Psoas muscle (tissue), 8 donors: Measurements from ENCODE around the gene C19orf44. TPM values are rescaled to one million over a fixed set of nuclear protein-coding genes. Genes with fewer than 3 reads are reported as not detected.
A peak's percentile ranks its signal among the peaks of the same experiment; 100 is the strongest.
"Not testable (repeated sequence)": the region's sequence is repeated elsewhere in the genome, so short reads cannot be mapped to it uniquely, and the experiment has no call there.

Experiments used
- ATAC-seq, 4 donors: fragments of 200-7000 bp; cut with Tn5 transposase; one replicate each; pipeline ENCODE4 v1.9.1; 2020; ENCODE audit warnings: moderate library complexity in 3 of 4, mild to moderate bottlenecking in 2 of 4
- DNase-seq, 2 donors: peaks; one replicate each; pipeline ENCODE4 v3.0.0-alpha.2; 2020
- H3K27ac ChIP-seq: fragments of 200-600 bp; one replicate; pipeline ENCODE4 v1.8.0; 2022
- H3K27me3 ChIP-seq, 3 donors: fragments of 200-600 bp in 1 of 3; one replicate each; pipeline versions ENCODE4 v1.6.1 to v1.8.0; 2013 to 2022; ENCODE audit warnings: low read length in 2 of 3, mild to moderate bottlenecking in 2 of 3, moderate library complexity in 1 of 3; ENCODE audit not compliant: insufficient read depth in 3 of 3
- H3K36me3 ChIP-seq, 2 donors: fragments of 200-600 bp in 1 of 2; one replicate each; pipeline versions ENCODE4 v1.6.1 to v1.8.0; 2013 to 2022; ENCODE audit warnings: low read depth in 1 of 2, mild to moderate bottlenecking in 1 of 2, moderate library complexity in 1 of 2; ENCODE audit not compliant: insufficient read depth in 1 of 2
- H3K4me1 ChIP-seq: fragments of 200-600 bp; one replicate; pipeline ENCODE4 v1.8.0; 2022
- H3K4me3 ChIP-seq: fragments of 200-600 bp; one replicate; pipeline ENCODE4 v1.8.0; 2022; ENCODE audit warnings: mild to moderate bottlenecking
- H3K9me3 ChIP-seq: fragments of 200-600 bp; one replicate; pipeline ENCODE4 v1.8.0; 2022
- WGBS, 3 donors: extraction: QIAGEN DNeasy Blood & Tissue Kit; methylation state at CpG; one replicate each; pipeline versions ENCODE4 v1.1.6 to v1.1.7; 2013; 5-methylcytosine and 5-hydroxymethylcytosine counted together
- intact Hi-C, 2 donors: fragments of 100-400 bp; cut with DNase I; formaldehyde crosslinking; loops; one replicate each; pipeline versions ENCODE4 v1.11.0 to v1.14.2; 2022
- polyA plus RNA-seq, 3 donors: library from polyadenylated mRNA; stranded (reverse); fragments of 200-250 nt; gene quantifications; one replicate each; pipeline ENCODE4 v1.2.3, GENCODE V29; 2013
- total RNA-seq, 4 donors: library from RNA; stranded (reverse); fragmentation: NEBNext Ultra II Directional in 2 of 4; extraction: Animal tissue kit (Norgen Biotek cat#: 25700) in 2 of 4; gene quantifications; one replicate each; pipeline versions ENCODE4 v1.2.1 to v1.2.4, GENCODE V29; 2021 to 2023
- TF ChIP-seq, protein P1 (sequence below): fragments of 200-600 bp; IDR thresholded peaks from one replicate; pipeline ENCODE4 v1.8.0; 2022; ENCODE audit warnings: antibody characterized with exemption
- donor health status: healthy with polysubstance abuse.
- donor health status: DM: no; HTN: no; CAD: no; lungs with moderate emphysema.
- donor health status: Bipolar disorder and iron deficiency.
- donor health status: healthy.
- donor health status: DM: yes; HTN: yes; CAD: no.
- donor health status: DM: no; HTN: no; CAD: no.
- donor health status: DM: no; HTN: no; CAD: no.
- donor health status: DM: yes; HTN: yes; CAD: no.

Gene C19orf44
- total and polyA plus RNA-seq, 7 donors: 3.8 to 7.4 (median 5.7) TPM

DNA sequence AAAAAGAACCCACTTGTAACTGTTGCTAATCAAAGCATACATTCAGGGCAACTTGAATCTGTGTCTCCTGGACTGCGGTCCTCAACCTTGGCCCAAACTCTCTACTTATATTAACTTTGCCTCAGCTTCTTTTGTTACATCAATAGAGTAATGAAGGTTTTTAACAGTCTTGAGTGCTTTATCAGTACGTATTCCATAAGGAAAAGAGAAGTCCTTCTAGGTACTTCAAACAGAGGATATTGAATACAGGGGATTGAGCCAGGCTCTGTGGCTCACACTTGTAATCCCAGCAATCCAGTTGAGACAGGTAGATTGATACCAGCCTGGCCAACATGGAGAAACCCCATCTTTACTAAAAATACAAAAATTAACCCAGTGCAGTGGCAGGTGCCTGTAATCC, 23.2 kb upstream of the C19orf44 start:
- intact Hi-C loops: no loop called here
- ATAC-seq: no peak

DNA sequence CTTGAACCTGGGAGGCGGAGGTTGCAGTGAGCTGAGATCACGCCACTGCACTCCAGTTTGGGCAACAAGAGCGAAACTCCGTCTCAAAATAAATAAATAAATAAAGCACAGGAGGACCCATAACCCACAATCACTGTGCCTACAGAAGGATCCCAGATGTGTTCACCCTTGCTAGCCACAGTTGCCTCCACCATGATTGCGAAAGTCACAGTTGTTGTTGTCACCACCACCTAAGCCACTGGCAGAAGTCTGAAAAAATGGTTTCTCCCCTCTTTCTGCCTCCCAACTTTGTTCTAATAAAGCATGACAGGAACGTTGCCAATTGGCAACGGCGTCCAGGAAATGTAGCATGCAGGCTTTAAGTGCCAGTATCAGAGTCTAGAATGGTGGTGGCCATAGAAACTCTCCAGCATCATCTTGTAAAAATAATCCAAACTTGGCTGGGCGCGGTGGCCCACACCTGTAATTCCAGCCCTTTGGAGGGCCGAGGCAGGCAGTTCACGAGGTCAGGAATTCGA, 22.3 kb upstream of the C19orf44 start:
- DNase-seq: no peak
- TF ChIP-seq, protein P1, sequence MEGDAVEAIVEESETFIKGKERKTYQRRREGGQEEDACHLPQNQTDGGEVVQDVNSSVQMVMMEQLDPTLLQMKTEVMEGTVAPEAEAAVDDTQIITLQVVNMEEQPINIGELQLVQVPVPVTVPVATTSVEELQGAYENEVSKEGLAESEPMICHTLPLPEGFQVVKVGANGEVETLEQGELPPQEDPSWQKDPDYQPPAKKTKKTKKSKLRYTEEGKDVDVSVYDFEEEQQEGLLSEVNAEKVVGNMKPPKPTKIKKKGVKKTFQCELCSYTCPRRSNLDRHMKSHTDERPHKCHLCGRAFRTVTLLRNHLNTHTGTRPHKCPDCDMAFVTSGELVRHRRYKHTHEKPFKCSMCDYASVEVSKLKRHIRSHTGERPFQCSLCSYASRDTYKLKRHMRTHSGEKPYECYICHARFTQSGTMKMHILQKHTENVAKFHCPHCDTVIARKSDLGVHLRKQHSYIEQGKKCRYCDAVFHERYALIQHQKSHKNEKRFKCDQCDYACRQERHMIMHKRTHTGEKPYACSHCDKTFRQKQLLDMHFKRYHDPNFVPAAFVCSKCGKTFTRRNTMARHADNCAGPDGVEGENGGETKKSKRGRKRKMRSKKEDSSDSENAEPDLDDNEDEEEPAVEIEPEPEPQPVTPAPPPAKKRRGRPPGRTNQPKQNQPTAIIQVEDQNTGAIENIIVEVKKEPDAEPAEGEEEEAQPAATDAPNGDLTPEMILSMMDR: no peak
- Histone ChIP-seq H3K27me3 (no peaks in the 10 kb centered on the region), H3K4me1 (peaks cover 24% of the 10 kb centered on the region), H3K27ac (no peak overlapping the region), H3K9me3 (no peaks in the 10 kb centered on the region), H3K4me3 (no peak overlapping the region), H3K36me3 (no peaks in the 10 kb centered on the region)
- no peak for ATAC-seq
- intact Hi-C loops: no loop called here
- WGBS, 3 donors: 47 to 55% (median 52%) methylated on average over 13 of the region's 13 CpGs

More for the DNA sequence above, 23.2 kb upstream of the C19orf44 start:
- peak overlapping the region; percentile 94 for H3K27ac ChIP-seq
- no peak overlapping the region for H3K4me3 ChIP-seq
- no peaks in the 10 kb centered on the region for H3K9me3 ChIP-seq
- TF ChIP-seq, protein P1: no peak
- DNase-seq: no peak
- H3K27me3 ChIP-seq: no peaks in the 10 kb centered on the region
- H3K4me1 ChIP-seq: peaks cover 31% of the 10 kb centered on the region
- H3K36me3 ChIP-seq: no peaks in the 10 kb centered on the region
- 70 to 99% (median 76%) methylated on average over 2 of the region's 2 CpGs for WGBS, 3 donors

DNA sequence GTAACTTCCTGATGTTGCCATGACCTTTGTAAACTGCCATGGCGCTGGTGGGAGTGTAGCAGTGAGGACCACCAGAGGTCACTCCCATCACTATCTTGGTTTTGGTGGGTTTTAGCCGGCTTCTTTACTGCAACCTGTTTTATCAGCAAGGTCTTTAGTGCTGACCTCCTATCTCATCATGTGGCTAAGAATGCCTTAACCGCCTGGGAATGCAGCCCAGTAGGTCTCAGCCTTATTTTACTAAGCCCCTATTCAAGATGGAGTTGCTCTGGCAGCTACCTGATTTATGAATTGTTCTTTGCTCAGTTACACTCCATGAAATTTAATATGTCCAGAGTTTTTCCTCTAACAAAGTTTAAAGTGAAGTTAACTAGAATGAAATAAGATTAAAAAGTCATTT, 19.8 kb upstream of the C19orf44 start:
- Histone ChIP-seq H3K4me3 (no peak overlapping the region), H3K27me3 (no peaks in the 10 kb centered on the region), H3K9me3 (no peaks in the 10 kb centered on the region), H3K27ac (no peak overlapping the region), H3K4me1 (no peaks in the 10 kb centered on the region), H3K36me3 (no peaks in the 10 kb centered on the region)
- 56 to 63% (median 63%) methylated on average over 3 of the region's 3 CpGs for WGBS, 3 donors
- DNase-seq (no peak), ATAC-seq (no peak)
- TF ChIP-seq, protein P1: no peak
- intact Hi-C loops: no loop called here

DNA sequence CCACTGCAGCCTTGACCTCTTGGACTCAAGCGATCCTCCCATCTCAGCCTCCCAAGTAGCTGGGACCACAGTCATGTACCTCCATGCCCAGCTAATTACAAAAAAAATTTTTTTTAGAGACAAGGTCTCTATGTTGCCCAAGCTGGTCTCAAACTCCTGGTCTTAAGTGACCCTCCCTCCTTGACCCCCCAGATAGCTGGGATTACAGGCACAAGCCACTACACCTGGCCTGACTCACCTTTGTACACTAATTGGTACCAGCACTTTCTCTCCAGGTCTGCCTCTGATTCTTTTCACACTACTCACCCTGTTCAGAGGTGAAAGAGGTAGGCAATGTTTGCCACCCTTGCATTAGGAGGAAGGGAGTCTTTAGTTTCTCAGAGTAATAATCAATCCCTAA, 18.9 kb upstream of the C19orf44 start:
- ATAC-seq (no peak), DNase-seq (no peak)
- H3K27me3 ChIP-seq: no peaks in the 10 kb centered on the region
- WGBS, 3 donors: 98 to 100% (median 100%) methylated on average over 1 of the region's 1 CpG
- TF ChIP-seq, protein P1: no peak
- no peak overlapping the region for H3K4me3 ChIP-seq
- intact Hi-C loops: no loop called here
- H3K9me3 ChIP-seq: no peaks in the 10 kb centered on the region
- H3K27ac ChIP-seq: no peak overlapping the region
- H3K36me3 ChIP-seq: no peaks in the 10 kb centered on the region
- no peaks in the 10 kb centered on the region for H3K4me1 ChIP-seq

DNA sequence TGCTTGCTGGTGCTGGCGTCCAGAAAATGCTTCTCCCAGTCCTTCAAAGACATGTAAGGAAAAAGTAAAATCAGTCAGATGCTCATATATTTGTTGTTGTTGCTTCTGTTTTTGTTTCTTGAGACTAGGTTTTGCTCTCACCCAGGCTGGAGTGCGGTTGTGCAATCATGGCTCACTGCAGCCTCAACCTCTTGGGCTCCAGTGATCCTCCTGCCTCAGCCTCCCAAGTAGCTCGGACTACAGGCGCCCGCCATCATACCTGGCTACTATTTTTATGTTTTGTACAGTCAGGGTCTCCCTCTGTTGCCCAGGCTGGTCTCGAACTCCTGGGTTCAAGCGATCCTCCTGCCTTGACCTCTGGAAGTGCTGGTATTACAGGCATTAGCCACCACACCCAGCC, 13.4 kb upstream of the C19orf44 start:
- Histone ChIP-seq H3K4me3 (no peak overlapping the region), H3K27ac (no peak overlapping the region), H3K4me1 (no peaks in the 10 kb centered on the region), H3K27me3 (no peaks in the 10 kb centered on the region), H3K9me3 (no peaks in the 10 kb centered on the region), H3K36me3 (no peaks in the 10 kb centered on the region)
- 78 to 91% (median 82%) methylated on average over 7 of the region's 7 CpGs for WGBS, 3 donors
- DNase-seq (no peak), ATAC-seq (no peak)
- intact Hi-C loops: no loop called here
- TF ChIP-seq, protein P1: no peak

DNA sequence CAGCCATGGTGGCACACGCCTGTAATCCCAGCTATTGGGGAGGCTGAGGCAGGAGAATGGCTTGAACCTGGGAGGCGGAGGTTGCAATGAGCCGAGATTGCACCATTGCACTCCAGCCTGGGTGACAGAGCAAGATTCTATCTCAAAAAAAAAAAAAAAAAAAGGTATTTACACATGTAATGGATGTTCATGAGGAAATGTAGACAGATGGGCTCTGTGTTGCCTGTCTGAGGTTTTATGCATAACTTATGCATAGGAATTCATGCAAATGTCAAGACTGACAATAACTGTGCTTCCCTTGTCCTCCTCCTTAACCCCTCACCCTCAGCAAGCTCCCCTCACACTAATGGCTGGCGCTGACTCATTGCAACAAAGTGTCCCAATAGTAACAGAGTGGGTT, 9.7 kb upstream of the C19orf44 start:
- H3K4me3 ChIP-seq, DNase-seq, H3K9me3 ChIP-seq, ATAC-seq, H3K36me3 ChIP-seq, H3K27ac ChIP-seq, H3K4me1 ChIP-seq, H3K27me3 ChIP-seq: not testable (repeated sequence)
- intact Hi-C loops: loop anchor here in 1 of 2 donors (2.0 kb wide), 1 partner anchor 52 kb away; no protein-coding TSS in a partner anchor
- WGBS, 3 donors: 89 to 97% (median 93%) methylated on average over 4 of the region's 4 CpGs
